HG03175 (cell line): Measurements from ENCODE around the gene TEX101.

Experiments
- ATAC-seq: cut with Tn5 transposase; IDR thresholded peaks from one replicate; pipeline ENCODE4 v1.9.1; 2021; ENCODE audit warnings: mild to moderate bottlenecking, moderate library complexity; ENCODE audit not compliant: unreplicated experiment

The TEX101 gene

GRCh38 chr19:43445426-43445825 lies 30.7 kb downstream of the TEX101 start:
- ATAC-seq = no peak

GRCh38 chr19:43446746-43447489 lies 32.2 kb downstream of the TEX101 start:
- ATAC-seq = peak; percentile 51

GRCh38 chr19:43447655-43448054 lies 33.0 kb downstream of the TEX101 start:
- no peak for ATAC-seq

GRCh38 chr19:43450545-43450997 lies 35.9 kb downstream of the TEX101 start:
- no peak for ATAC-seq

- ATAC-seq = no peak
Observed at GRCh38 chr19:43452582-43452981, 37.9 kb downstream of the TEX101 start.

GRCh38 chr19:43454031-43454430 lies 39.3 kb downstream of the TEX101 start:
- no peak for ATAC-seq

- ATAC-seq = no peak
Observed at GRCh38 chr19:43455321-43456113, 40.8 kb downstream of the TEX101 start.

- no peak for ATAC-seq
Observed at GRCh38 chr19:43457809-43458208, 43.1 kb downstream of the TEX101 start.

- ATAC-seq = no peak
Observed at GRCh38 chr19:43460362-43461016, 45.8 kb downstream of the TEX101 start.

- ATAC-seq = no peak
Observed at GRCh38 chr19:43461303-43461702, 46.6 kb downstream of the TEX101 start.

GRCh38 chr19:43462383-43462782 lies 47.7 kb downstream of the TEX101 start:
- no peak for ATAC-seq

GRCh38 chr19:43462785-43463380 lies 48.2 kb downstream of the TEX101 start:
- ATAC-seq = no peak

- ATAC-seq = peak; percentile 79
Observed at GRCh38 chr19:43463381-43464133, 48.9 kb downstream of the TEX101 start.

GRCh38 chr19:43464134-43464775 lies 49.6 kb downstream of the TEX101 start:
- peak; percentile 38 for ATAC-seq

GRCh38 chr19:43465468-43466120 lies 50.9 kb downstream of the TEX101 start, which contains the start of gene LYPD3:
LYPD3 (minus strand) TSS chr19:43465608; CDS start chr19:43465571, 37 bp downstream.
- ATAC-seq = no peak

- no peak for ATAC-seq
Observed at GRCh38 chr19:43466793-43467192, 52.1 kb downstream of the TEX101 start.

- ATAC-seq = no peak
Observed at GRCh38 chr19:43467276-43467675, 52.6 kb downstream of the TEX101 start.

- ATAC-seq = no peak
Observed at GRCh38 chr19:43467730-43468129, 53.0 kb downstream of the TEX101 start.
